Glomerular endothelial cell (primary cell): ENCODE results near the gene PRSS56. TPM values are rescaled to one million over a fixed set of nuclear protein-coding genes. Genes with fewer than 3 reads are reported as not detected.

Source experiments
- DNase-seq: peaks from one replicate; pipeline ENCODE4 v3.0.0-alpha.2; 2011; ENCODE audit warnings: low read depth, low spot score; ENCODE audit errors: extremely low read depth
- total RNA-seq: library from RNA; depleted of rRNA; stranded (reverse); fragments of >200 nt; gene quantifications from 2 replicates; pipeline ENCODE4 v1.2.3, GENCODE V29; 2015

Gene PRSS56
- total RNA-seq, 1 donor from 2014 or later, result not detected

DNA sequence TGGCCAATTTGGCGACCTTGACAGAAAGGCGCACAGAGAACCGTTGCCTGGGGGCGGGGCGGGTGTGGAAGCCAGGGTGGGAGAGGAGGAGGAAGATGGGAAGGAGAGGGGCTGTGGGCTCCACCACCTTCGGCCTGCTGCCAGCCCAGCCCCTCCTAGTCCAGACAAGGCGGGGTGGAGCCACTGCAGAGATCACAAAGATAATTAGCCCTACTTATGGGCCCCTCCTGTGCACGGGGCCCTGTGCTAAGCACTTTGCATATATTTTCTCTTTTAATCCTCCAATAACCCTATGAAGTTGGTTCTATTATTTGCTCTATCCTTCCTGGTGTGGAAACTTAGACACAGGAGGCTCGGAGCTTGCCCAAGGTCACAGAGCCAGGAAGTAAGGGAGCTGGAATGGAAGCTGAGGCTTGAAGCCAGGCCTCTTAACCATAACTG lies 18.8 kb upstream of the PRSS56 start:
- no peak for DNase-seq

DNA sequence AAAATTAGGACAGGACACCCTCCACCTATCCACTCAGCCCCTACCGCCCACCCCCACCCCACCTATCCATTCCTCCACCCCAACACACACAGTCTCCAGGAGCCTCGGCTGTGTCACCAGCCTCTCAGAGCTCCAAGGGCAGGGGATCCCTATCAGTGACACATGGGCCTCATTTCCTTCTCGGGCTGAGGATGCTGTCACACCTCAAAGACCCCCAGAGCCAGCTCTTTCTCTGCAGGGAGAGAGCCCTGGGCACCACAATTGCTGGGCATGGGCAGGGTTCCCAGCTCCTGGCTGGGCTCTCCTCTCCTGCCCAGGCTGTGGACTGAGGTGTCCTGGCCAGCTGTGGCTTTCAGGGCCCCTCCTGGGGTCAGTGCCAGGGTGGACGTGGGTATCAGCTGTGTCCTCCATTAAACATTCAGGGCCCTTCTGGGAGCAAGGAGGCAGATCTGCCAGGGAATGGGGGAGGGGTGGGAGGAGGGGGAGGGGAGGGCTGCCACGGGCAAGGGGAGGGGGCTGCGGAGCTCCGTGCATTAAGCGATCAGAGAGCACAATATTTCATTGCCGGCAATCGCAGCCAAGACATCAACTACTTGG lies 18.3 kb upstream of the PRSS56 start:
- DNase-seq, result no peak

DNA sequence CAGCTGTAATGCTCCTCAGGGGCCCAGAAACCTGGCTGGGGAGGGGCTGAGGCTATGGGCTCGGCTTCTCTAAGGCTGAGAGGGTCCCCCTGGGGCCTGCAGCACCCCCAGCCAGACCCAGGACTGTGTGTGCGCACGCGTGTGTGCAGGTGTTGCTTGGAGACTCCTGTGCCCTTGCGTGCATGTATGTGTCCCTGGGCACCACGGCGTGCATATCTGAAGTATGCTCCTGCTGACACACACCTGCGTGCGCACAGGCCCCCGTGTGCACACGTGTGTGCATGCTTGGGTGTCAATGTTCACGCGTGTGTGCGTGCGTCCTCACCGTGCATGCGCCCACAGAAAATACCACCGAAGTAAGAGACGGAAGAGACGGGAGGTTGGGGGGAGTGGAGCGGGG lies 17.7 kb upstream of the PRSS56 start:
- DNase-seq, result no peak

DNA sequence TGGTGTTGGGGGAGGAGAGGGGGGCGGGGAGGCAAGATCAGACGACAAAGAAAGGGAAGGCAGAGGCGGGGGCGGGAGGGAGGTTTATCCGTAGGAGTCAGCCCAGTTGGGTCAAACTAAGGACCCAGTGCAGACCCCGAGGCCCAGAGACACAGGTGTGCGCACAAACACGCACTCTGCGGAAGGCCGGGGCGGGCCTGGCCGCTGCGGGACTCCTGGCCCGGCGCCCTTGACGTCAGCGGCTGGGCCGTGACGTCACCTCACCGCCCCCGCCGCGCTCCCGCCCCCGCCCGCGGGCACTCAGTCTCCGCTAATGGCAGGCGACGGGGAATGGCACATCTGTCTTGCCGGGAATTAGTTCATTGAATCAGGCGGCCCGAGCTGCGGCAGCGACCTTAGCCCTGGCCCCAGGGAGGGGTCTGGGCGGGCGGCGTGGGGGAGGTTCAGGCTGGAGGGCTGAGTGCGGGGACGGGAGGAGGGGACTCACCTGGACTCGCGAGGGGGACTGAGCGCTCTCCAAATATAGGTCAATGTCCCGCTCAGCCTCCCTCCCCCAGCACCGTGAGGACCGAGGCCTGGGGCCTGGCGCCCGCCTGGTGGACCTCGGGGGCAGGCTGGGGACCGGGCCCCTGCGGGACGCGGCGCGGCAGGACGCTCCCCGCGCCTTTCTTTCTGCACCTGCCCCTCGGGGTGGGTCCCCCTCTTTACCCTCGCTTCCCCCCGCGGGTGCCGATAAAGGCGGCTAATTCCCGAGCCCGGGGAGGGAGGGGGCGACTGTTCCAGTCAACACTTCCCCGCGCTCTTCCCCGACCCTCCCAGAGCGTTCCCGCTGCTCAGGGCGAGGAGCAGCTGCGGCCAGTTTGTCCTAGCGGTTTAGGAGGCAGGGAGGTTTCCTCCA lies 17.0 kb upstream of the PRSS56 start:
- DNase-seq, result no peak

DNA sequence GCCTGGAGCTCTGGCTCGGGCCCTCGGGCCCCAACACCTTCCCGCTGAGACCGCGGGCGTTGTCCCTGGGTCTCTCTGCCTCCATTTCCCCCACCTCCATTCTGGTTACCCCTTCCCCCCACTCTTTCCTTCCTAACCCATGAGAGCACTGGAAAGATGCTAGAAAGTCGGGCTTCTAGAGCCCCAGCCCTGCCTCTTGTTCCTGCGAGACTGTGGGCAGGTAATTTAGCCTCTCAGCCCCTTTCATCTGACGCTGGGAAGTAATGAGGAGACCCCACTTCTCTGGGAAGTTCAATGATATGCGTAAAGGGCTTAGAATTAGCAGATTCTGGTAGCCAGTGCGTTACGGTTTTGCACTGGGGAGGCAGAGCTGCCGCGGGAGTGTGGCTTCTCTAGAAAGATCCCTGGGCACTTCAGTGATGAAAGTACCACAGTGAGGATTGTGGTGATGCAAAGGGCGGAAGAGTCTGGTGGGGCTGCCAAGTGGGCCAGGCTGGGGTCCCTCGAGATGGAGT lies 16.3 kb upstream of the PRSS56 start:
- DNase-seq, result no peak

DNA sequence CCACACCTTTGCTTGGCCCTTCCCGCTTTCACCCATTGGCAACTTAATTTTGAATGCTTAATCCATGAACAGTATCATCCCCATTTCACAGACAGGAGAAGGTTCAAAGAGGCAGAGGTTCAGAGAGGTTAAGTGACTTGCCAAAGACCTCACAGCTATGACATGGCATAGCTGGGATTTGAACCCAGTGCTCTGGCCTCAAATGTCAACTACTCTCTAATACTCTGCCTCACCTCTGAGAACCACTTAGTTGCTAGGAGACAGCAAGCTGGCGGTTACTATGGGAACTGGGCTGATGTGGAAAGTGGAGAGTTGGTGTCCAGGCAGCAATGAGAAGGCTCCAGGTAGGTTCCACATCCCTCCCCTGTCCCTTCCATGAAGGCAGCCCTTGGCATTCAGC lies 15.8 kb upstream of the PRSS56 start:
- no peak for DNase-seq

DNA sequence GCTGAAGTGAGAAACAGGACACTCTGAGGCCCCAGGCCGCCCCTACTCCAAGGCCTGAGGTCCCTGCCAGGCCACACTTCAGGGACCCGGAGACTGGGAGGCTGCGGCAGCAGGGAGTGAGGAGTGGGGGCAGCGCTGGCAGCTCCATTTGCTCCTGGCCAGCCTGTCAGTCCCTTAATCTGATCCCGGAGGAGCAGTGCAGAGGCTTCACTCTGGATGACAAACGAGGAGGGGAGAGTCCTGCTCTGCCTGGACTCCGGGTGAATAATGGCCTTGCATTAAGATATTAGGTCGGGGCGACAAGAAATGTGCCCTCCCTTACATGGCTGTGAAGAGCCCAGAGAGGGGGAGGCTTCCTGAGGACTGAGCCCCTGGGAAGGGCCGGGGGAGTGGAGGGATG lies 14.3 kb upstream of the PRSS56 start:
- no peak for DNase-seq

DNA sequence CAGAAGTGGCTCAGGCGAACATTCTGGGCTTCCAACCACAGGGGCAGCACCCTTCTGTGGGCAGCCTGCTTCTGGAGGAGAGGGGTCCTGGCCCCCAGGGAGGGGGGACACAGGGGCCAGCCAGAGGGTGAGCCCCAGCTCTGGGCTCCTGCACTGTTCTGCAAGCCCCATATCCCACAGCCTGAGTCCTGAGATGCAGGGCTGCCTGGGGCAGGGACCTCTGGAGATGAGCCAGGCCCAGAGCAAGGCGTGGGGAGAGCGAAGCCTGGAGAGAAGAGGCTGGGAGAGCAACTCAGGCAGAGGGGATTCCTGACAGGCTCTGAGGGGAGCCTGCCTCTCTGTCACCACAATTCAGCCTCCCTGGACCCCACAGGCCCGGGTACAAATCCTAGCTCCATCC lies 13.5 kb upstream of the PRSS56 start:
- DNase-seq, result no peak

DNA sequence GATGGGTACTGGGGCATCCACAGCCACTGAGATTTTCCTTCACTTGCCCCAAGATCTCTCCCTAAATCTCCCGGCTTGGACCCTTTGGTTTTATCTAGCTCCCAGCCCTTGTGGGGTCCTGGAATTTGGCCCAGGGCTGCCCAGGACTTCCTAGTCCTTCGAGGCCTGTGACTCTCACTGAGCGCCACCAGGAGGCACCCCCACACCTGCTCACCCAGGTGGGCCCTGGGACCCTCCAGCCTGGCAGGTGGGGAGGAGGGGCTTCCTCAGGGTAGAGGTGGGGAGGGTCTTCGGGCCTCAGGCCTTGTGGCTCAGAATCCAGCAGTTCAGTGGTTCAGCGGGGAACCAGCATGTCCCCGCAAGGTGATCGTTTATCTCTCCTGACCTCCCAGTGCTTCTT lies 11.9 kb upstream of the PRSS56 start:
- DNase-seq, result no peak

DNA sequence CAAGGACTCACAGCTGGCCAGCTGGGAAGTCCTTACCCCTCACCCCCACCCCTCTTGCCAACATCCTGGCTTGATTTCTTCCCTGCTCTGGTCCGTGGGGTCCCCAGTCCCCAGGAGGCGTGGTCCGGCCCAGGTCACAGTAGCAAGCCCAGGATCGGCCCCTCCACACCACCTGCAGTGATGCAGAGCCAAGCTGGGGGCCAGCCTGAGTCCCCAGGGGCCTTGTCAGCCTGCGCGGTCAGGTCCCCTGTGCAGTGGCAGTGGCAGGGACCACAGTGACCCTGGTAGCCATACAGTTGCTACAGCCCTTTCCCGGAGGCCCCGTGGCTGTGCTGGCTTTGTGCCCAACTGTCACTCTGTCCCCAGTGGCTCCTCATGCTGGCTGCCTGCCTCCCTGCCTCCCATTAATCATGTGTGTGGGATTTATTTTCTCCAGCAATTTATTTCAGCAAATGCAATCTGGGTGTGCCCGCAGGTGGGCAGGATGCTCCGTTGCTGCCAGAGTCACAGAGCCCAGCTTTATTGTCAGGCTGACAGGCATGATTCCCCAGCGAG lies 8.8 kb upstream of the PRSS56 start:
- no peak for DNase-seq

DNA sequence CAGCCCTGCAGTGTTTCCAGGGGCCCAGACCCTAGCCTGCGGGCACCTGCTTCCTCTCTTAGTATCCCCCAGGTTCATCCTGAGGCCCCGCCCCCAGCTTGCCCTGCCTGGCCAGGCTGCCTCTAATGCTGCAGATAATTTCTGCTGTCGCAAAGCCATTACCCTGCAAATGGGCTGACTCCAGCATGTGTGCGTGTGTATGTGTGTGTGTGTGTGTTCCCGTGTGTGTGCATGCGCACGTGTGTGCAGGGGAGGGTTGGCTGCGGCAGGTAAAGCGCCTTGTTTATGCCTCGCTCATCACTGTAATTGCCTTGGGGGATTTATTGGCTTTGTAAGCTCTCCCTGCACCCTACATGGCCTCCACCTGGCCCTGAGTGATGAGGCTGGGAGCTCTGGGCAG lies 7.6 kb upstream of the PRSS56 start:
- DNase-seq, result no peak

DNA sequence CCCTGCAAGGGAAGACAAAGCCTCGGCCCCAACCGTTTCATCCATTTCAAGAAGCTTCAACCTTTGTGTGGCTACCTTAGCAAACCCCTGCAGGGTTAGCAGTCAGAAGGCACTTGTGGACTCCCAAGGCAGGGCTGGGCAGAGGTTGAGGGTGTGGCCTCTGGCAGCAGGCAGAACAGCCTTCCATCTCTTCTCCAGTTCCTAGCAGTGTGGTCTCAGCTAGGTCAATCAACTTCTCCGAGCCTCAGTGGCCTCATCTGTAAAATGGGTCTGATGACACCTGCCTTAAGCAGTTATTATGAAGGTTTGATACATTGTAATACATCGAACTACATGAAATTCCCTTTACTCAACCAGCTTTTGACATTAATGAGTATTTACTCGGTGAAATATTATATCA lies 6.8 kb upstream of the PRSS56 start:
- DNase-seq, result no peak

DNA sequence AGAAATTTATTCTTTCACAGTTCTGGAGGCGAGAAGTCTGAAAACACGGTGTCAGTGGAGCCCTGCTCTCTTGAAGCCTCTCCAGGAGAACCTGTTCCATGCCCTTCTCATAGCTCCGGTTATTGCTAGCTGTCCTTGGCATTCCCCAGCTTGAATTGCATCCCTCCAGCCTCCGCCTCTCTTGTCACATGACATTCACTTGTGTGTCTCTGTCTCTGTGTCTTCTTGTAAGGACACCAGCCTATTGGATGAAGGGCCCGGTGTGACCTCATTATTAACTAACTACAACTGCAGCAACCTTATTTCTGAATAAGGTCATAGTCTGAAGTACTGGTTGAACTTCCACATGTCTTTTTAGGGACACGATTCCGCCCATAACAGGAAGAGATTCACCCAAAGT lies 4.5 kb upstream of the PRSS56 start:
- DNase-seq, result no peak

DNA sequence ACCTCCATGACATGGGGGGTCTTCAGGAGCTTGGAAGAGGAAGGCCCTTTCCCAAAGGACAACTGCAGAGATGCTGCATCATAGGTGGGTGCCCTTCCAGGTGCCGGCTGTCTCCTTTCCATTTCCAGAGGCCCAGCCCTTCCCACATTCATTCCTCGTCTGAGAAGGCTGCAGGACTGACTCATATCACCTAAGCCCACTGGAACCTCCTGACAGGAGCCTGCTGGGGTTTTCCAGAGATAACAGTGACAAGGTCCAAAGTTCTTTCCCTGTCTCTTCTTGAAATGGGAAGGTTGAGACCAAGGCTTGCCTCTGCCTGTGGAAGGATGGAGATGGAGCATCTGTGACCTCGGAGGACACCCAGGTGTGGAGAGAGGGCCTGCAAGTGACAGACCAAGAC lies 3.6 kb upstream of the PRSS56 start:
- DNase-seq, result no peak

DNA sequence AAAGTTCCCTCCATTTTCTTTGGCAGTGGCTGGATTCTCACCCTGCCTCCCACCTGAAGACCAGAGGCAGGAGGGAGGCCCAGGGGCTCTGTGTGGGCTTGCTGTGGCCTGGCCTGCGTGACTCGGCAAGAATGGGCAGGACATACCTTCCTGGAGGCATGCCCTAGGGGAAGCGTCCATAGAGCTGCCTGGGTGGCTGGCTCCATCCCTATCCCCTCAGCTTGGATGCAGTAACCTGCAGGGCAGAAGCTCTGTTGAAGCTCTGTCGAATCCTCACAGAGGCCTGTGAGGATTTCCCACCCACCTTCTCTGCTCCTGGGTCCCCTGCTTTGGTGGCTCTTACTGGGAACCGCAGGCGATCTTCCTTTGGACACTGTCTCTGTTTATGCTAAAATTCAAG lies 1.3 kb upstream of the PRSS56 start:
- DNase-seq, result no peak

DNA sequence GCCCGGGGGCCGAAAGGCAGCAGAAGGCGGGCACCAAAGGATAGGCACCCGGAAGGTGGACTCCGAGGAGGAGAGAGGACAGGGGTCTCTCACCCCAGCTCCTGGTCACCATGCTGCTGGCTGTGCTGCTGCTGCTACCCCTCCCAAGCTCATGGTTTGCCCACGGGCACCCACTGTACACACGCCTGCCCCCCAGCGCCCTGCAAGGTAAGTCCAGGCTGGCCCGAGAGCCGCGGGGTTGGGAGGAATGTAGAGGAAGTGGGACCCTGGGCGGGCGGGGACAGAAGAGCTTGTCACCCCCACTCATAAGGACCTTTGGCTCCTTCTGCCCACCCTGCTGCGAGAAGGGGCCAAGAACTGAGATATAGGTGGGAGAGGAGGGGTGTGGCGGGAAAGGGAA lies 301 bp downstream of the PRSS56 start:
- DNase-seq, result no peak

DNA sequence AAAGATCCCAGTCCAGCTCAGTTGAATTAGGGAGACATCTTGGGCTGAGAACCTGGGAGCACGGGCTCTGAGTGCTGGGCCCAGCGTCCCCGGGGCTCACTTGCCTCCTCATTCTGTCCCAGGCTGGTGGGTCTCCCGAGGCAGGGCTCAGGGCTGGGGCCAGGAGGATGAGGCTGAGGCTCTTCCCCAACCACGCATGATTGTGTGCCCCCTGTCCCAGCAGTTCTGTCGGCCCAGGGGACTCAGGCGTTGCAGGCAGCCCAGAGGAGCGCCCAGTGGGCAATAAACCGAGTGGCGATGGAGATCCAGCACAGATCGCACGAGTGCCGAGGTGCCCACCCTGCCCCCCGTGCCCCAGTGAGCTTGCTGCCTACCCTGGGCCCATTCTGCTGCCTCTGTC lies 910 bp downstream of the PRSS56 start:
- DNase-seq, result no peak

DNA sequence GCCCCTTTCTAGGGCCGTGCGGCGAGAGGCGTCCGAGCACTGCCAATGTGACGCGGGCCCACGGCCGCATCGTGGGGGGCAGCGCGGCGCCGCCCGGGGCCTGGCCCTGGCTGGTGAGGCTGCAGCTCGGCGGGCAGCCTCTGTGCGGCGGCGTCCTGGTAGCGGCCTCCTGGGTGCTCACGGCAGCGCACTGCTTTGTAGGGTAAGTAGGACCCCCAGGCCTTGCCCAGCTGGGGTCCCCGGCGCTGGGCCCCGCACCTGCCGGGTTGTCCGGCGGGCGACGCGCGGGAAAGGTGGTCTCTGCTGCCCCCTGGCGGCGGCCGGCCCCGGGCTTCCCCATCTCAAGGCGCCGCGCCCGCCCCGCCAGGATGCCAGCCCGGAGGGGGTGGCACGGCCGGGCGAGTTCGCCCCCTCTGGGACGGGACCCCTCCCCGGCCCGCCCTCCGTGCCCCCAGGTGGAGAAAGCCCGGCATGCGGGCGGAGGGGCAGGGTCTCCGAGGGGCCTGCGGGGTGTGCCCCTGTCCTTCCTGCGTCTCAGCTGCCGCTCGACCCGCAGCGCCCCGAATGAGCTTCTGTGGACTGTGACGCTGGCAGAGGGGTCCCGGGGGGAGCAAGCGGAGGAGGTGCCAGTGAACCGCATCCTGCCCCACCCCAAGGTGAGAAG lies 1.9 kb downstream of the PRSS56 start:
- no peak for DNase-seq

DNA sequence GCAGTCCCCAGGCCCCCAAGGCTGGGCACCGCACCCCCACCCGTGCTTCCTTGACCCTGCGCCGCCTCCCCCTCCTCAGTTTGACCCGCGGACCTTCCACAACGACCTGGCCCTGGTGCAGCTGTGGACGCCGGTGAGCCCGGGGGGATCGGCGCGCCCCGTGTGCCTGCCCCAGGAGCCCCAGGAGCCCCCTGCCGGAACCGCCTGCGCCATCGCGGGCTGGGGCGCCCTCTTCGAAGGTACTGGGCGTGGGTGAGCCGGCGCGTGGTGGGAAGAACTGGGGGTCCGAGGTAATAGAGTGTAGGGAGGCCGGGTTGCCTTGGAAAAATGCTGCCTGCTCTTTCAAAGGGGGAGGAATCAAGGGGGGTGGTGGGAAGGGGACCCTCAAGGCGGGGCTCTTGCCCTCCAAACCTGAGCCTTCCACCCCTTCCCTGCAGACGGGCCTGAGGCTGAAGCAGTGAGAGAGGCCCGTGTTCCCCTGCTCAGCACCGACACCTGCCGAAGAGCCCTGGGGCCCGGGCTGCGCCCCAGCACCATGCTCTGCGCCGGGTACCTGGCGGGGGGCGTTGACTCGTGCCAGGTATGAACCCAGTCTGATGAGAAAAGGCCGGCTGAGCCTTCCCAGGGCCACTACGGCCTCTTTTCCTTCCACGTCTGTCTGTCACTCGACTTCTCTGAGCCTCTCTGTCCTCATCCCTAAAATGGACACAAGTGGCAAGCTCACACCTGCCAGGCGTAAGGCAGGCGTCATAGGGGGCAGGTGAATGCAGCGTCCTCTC lies 2.6 kb downstream of the PRSS56 start:
- DNase-seq, result no peak

DNA sequence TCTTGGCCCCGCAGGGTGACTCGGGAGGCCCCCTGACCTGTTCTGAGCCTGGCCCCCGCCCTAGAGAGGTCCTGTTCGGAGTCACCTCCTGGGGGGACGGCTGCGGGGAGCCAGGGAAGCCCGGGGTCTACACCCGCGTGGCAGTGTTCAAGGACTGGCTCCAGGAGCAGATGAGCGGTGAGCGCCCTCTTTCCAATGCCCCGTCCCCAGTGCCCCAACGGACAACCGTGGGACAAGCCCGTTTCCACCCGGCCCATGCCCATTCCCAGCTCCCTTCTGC lies 3.2 kb downstream of the PRSS56 start:
- DNase-seq, result no peak
